ENCODE results near the gene PSMB9.
"Not testable (repeated sequence)": the region's sequence is repeated elsewhere in the genome, so short reads cannot be mapped to it uniquely, and the experiment has no call there.

The PSMB9 gene

DNA sequence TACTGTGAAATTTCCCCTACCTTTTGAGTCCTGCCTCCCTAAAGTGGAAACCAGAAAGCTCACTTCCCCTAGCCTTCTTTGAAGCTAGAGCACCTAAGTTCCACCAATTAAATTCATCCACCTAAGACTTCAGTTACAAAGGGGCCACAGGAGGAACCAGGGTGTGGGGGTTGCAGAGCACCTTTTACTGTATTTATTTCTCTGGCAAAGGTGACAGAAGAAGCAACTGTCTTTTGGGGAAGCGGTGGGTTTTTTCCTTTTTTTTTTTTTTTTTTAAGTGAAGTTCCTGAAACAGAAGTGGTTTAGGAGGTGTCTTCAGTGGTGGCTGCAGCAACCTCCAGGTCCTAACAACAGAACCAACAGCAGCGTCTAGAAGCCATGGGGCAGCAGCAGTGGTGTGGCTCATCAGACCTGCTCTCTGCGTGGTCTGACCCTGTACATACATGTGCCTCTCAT is 13.1 kb downstream of the PSMB9 start:
- Histone ChIP-seq H3K27me3 (peaks cover 28% of the 10 kb centered on the region), H3K9me3 (no peaks in the 10 kb centered on the region), H3K27ac (peak overlapping the region; percentile 80), H3K4me3 (ENCODE audit: low read depth in 1 of 2, low read length in 1 of 2) (peak overlapping the region; percentile 7 to 23), H3K4me1 (ENCODE audit: control insufficient read depth in 1 of 2, insufficient read depth in 1 of 2, low read depth in 1 of 2, low read length in 1 of 2) (peaks cover 17 to 20% of the 10 kb centered on the region in 2 experiments), H3K36me3 (peaks cover 15% of the 10 kb centered on the region)
- TF ChIP-seq, protein P1, sequence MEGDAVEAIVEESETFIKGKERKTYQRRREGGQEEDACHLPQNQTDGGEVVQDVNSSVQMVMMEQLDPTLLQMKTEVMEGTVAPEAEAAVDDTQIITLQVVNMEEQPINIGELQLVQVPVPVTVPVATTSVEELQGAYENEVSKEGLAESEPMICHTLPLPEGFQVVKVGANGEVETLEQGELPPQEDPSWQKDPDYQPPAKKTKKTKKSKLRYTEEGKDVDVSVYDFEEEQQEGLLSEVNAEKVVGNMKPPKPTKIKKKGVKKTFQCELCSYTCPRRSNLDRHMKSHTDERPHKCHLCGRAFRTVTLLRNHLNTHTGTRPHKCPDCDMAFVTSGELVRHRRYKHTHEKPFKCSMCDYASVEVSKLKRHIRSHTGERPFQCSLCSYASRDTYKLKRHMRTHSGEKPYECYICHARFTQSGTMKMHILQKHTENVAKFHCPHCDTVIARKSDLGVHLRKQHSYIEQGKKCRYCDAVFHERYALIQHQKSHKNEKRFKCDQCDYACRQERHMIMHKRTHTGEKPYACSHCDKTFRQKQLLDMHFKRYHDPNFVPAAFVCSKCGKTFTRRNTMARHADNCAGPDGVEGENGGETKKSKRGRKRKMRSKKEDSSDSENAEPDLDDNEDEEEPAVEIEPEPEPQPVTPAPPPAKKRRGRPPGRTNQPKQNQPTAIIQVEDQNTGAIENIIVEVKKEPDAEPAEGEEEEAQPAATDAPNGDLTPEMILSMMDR (IDR thresholded peaks at IDR 0.05): no peak

DNA sequence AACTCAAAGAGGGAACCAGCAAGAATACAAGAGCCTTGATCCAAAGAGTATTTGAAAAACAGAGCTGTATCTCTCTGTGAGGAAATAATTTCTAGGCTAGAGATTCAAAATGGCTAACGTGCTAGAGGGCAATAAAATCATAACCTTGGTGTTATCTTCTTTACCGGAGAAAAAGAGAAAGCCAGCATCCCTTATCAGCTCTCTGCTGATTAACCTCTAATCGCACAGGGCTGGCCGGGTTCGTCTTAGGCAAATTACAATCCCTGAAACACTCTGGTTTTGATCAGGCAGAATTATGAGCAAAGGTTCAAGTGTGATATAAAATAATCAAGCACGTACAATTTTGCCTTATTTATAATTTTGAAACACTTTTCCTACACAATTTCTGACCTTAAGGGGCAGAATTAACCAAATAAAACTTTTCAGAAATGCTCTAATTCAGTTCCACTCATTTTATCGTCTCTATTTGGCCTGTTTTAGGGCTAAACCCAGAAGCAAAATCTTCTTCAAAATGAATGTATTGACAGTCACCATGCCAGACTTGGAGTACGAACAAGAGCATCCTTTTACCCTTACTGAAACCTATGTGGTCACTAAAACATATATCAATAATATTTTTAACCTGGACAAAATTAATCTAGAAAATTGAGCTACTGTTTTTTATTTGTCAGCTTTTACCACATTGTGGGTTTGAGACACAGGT is 13.7 kb downstream of the PSMB9 start:
- H3K27me3 ChIP-seq: peaks cover 30% of the 10 kb centered on the region
- TF ChIP-seq, protein P1 (IDR thresholded peaks at IDR 0.05): no peak

DNA sequence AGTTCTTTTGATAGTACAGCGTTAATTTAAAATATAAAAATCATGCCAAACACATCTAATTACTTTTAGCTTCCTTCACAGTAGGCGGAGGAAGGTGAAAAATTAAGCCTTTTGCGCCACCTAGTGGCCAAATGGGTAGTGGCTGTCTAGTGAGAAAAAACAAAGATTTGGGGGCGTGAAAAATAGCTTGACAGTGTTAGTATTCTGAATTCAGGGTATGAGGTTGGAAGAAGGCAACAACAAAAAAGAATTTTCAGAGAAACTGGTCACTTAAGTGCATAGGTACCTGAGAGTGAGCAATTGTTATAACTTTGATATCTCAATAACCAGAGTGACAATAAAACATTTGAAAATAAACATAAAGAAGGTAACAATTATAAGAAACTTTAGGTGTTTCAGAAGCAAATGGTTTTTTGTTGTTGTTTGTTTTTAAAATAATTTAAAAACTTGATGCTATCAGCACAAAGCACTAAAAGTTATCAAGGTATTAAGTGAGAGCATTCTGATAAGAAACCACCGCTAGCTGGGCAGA is 14.3 kb downstream of the PSMB9 start:
- Histone ChIP-seq H3K4me3 (ENCODE audit: low read depth in 1 of 2, low read length in 1 of 2) (no peak overlapping the region), H3K36me3 (peaks cover 11% of the 10 kb centered on the region), H3K27ac (peak overlapping the region; percentile 80), H3K4me1 (ENCODE audit: control insufficient read depth in 1 of 2, insufficient read depth in 1 of 2, low read depth in 1 of 2, low read length in 1 of 2) (peaks cover 17 to 20% of the 10 kb centered on the region in 2 experiments), H3K9me3 (no peaks in the 10 kb centered on the region), H3K27me3 (peaks cover 30% of the 10 kb centered on the region)
- TF ChIP-seq, protein P1 (IDR thresholded peaks at IDR 0.05): peak; percentile 86

More for the DNA sequence above, 13.7 kb downstream of the PSMB9 start:
- peaks cover 11% of the 10 kb centered on the region for H3K36me3 ChIP-seq
- H3K4me1 ChIP-seq (ENCODE audit: control insufficient read depth in 1 of 2, insufficient read depth in 1 of 2, low read depth in 1 of 2, low read length in 1 of 2): peaks cover 17 to 20% of the 10 kb centered on the region in 2 experiments
- peak overlapping the region; percentile 80 for H3K27ac ChIP-seq
- no peaks in the 10 kb centered on the region for H3K9me3 ChIP-seq
- H3K4me3 ChIP-seq (ENCODE audit: low read depth in 1 of 2, low read length in 1 of 2): peak overlapping the region; percentile 7 to 23

DNA sequence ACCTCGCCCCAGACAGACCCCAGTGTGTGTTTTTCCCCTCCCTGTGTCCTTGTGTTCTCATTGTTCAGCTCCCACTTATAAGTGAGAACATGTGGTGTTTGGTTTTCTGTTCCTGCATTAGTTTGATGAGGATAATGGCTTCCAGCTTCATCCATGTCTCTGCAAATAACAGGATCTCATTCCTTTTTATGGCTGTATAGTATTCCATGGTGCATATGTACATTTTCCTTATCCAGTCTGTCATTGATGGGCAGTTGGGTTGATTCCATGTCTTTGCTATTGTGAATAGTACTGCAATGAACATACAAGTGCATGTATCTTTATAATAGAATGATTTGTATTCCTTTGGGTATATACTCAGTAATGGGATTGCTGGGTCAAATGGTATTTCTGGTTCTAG is 20.0 kb downstream of the PSMB9 start:
- peaks cover 80% of the 10 kb centered on the region for H3K27me3 ChIP-seq
- H3K4me3 ChIP-seq (ENCODE audit: low read depth in 1 of 2, low read length in 1 of 2): not testable (repeated sequence)

DNA sequence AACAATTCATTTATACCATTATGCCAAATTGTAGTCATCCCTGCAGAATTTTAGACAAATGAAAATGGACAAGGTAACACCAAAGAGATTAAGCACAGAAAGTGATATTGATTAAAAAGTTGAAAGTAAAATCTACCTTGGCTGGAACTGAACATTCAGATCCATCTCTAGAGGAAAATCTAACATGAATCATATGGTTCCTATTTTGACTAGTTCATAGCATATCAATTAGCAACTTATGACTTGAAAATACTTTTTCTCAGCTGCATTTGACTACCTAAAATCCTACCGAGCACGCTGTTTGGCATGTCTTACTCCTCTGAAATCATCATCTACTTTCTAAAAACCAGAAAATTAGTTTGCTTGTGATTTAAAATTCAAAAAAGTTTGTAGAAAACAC is 22.6 kb downstream of the PSMB9 start:
- Histone ChIP-seq H3K9me3 (no peaks in the 10 kb centered on the region), H3K36me3 (no peaks in the 10 kb centered on the region), H3K27ac (no peak overlapping the region), H3K4me3 (ENCODE audit: low read depth in 1 of 2, low read length in 1 of 2) (no peak overlapping the region), H3K27me3 (peaks cover 83% of the 10 kb centered on the region), H3K4me1 (ENCODE audit: control insufficient read depth in 1 of 2, insufficient read depth in 1 of 2, low read depth in 1 of 2, low read length in 1 of 2) (no peaks in the 10 kb centered on the region)
- TF ChIP-seq, protein P1 (IDR thresholded peaks at IDR 0.05): no peak

More for the DNA sequence above, 20.0 kb downstream of the PSMB9 start:
- H3K4me1 ChIP-seq (ENCODE audit: control insufficient read depth in 1 of 2, insufficient read depth in 1 of 2, low read depth in 1 of 2, low read length in 1 of 2); H3K36me3 ChIP-seq; H3K9me3 ChIP-seq; H3K27ac ChIP-seq: not testable (repeated sequence)

DNA sequence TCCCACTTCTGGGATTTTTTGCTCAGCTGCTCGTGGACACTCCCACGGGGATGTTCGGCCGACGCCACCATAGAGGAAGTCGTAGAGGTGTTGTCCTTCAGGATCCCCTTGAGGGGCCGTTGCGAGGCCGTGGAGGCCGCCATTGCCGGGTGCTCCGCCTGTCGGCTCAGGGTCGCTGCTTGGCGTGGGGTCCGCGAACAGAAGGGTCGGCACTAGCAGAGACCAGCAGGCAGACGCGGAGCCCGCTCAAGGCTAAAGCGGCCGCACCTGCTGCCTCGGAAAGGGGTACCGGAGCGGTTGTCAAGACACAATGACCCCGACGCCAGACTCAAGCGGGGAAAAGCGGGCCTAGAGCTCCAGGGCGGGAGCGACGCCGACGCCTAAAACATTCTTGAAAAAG is 25.7 kb downstream of the PSMB9 start:
- H3K4me3 ChIP-seq (ENCODE audit: low read depth in 1 of 2, low read length in 1 of 2): no peak overlapping the region
- H3K27ac ChIP-seq: no peak overlapping the region
- TF ChIP-seq, protein P1 (IDR thresholded peaks at IDR 0.05): no peak
- no peaks in the 10 kb centered on the region for H3K9me3 ChIP-seq
- no peaks in the 10 kb centered on the region for H3K36me3 ChIP-seq
- H3K4me1 ChIP-seq (ENCODE audit: control insufficient read depth in 1 of 2, insufficient read depth in 1 of 2, low read depth in 1 of 2, low read length in 1 of 2): no peaks in the 10 kb centered on the region
- H3K27me3 ChIP-seq: peaks cover 71% of the 10 kb centered on the region

DNA sequence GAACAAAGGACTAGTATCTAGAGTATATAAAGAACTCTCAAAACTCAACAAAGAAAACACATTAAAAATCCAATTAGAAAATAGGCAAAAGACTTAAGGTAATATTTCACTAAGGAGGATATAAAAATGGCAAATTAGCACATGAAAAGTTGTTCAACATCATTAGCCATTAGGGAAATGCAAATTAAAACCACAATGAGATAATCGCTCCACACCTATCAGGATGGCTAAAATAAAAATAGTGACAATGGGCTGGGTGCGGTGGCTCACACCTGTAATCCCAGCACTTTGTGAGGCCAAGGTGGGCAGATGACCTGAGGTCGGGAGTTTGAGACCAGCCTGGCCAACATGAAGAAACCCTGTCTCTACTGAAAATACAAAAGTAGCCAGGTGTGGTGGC is 27.0 kb downstream of the PSMB9 start:
- H3K4me3 ChIP-seq (ENCODE audit: low read depth in 1 of 2, low read length in 1 of 2); H3K27ac ChIP-seq; H3K4me1 ChIP-seq (ENCODE audit: control insufficient read depth in 1 of 2, insufficient read depth in 1 of 2, low read depth in 1 of 2, low read length in 1 of 2); H3K36me3 ChIP-seq; H3K9me3 ChIP-seq: not testable (repeated sequence)
- H3K27me3 ChIP-seq: peaks cover 61% of the 10 kb centered on the region
